Endothelial cell of umbilical vein (primary cell): Measurements from ENCODE around the gene ATP5MG. TPM values are rescaled to one million over a fixed set of nuclear protein-coding genes. Genes with fewer than 3 reads are reported as not detected.
A peak's percentile ranks its signal among the peaks of the same experiment; 100 is the strongest.

Source experiments
- BruUV-seq: library from RNA; stranded (reverse); fragments of 400-500 nt; replicated peaks from 2 replicates; lab custom pipeline; 2021; lab: Mats Ljungman, UMichigan
- CTCF ChIA-PET: fragments of 300-600, 350-600 bp; sonication (Branson Sonifier 250); formaldehyde crosslinking; loops from one replicate; lab custom pipeline; 2021; ENCODE audit warnings: antibody characterized with exemption, inconsistent platforms; lab: Charles Lee
- POLR2A ChIA-PET: fragments of 300-600, 350-600 bp; sonication (Branson Sonifier 250); formaldehyde crosslinking; loops from one replicate; lab custom pipeline; 2021; ENCODE audit warnings: antibody characterized with exemption, inconsistent platforms; lab: Charles Lee
- DNase-seq: peaks from one replicate; pipeline ENCODE4 v3.0.0-alpha.2; 2011; ENCODE audit warnings: low read depth, low spot score
- FAIRE-seq: peaks from 2 replicates; lab custom pipeline; 2011; peaks lifted over from hg19 to GRCh38; lab: Jason Lieb, UNC
- H2AFZ ChIP-seq: 2 replicates; pipeline ENCODE4 v1.6.0; 2012; ENCODE audit warnings: low read depth, low read length, control low read depth, inconsistent platforms
- H3K27ac ChIP-seq: 2 replicates; pipeline ENCODE4 v1.5.1; 2011; ENCODE audit warnings: low read depth, mild to moderate bottlenecking, control low read depth, low read length, moderate library complexity; ENCODE audit not compliant: insufficient read depth
- H3K27me3 ChIP-seq, 2 experiments: 2 replicates each; pipeline versions ENCODE4 v1.6.0 to v1.6.1; 2011; ENCODE audit warnings: low read length in 2 of 2, mixed read lengths in 1 of 2; ENCODE audit not compliant: control insufficient read depth in 2 of 2, insufficient read depth in 2 of 2
- H3K36me3 ChIP-seq, 2 experiments: 2 replicates in 1 of 2; 3 replicates in 1 of 2; pipeline ENCODE4 v1.5.1; 2011; ENCODE audit warnings: low read length in 2 of 2, mild to moderate bottlenecking in 1 of 2, moderate library complexity in 1 of 2; ENCODE audit not compliant: control insufficient read depth in 2 of 2, insufficient read depth in 2 of 2; ENCODE audit errors: extremely low read depth in 1 of 2
- H3K4me1 ChIP-seq: 3 replicates; pipeline ENCODE4 v1.5.1; 2011; ENCODE audit warnings: mild to moderate bottlenecking, low read length; ENCODE audit not compliant: control insufficient read depth, insufficient read depth; ENCODE audit errors: extremely low read depth
- H3K4me2 ChIP-seq: 2 replicates; pipeline ENCODE4 v1.6.1; 2011; ENCODE audit warnings: low read length, control low read depth, mixed read lengths; ENCODE audit not compliant: insufficient read depth
- H3K4me3 ChIP-seq, 3 experiments: fragments of 200-600 bp in 1 of 3; sonication (generic), shearing (Covaris generic) in 1 of 3; replicated peaks in 1 of 3; 2 replicates each; pipeline ENCODE4 v1.5.1; 2011 to 2016; ENCODE audit warnings: control low read depth in 3 of 3, low read length in 3 of 3, mild to moderate bottlenecking in 2 of 3, inconsistent platforms in 1 of 3, low read depth in 1 of 3, moderate library complexity in 1 of 3; ENCODE audit not compliant: insufficient read depth in 1 of 3
- H3K79me2 ChIP-seq: 2 replicates; pipeline ENCODE4 v1.6.0; 2012; ENCODE audit warnings: low read length, inconsistent platforms; ENCODE audit not compliant: control insufficient read depth, insufficient read depth
- H3K9ac ChIP-seq: replicated peaks from 2 replicates; pipeline ENCODE3; 2011; ENCODE audit warnings: low read length, control low read depth; ENCODE audit not compliant: insufficient read depth; ENCODE audit errors: extremely low read depth
- H3K9me1 ChIP-seq: replicated peaks from 3 replicates; pipeline ENCODE4 v1.6.0; 2011; ENCODE audit warnings: mild to moderate bottlenecking, low read length; ENCODE audit not compliant: control insufficient read depth, insufficient read depth; ENCODE audit errors: extremely low read depth
- H3K9me3 ChIP-seq: replicated peaks from 2 replicates; pipeline ENCODE4 v1.5.1; 2012; ENCODE audit warnings: low read length, inconsistent platforms; ENCODE audit not compliant: control insufficient read depth, insufficient read depth
- H4K20me1 ChIP-seq: replicated peaks from 2 replicates; pipeline ENCODE3; 2011; ENCODE audit warnings: mild to moderate bottlenecking, low read length; ENCODE audit not compliant: control insufficient read depth, insufficient read depth; ENCODE audit errors: extremely low read depth
- JUN ChIP-seq: IDR thresholded peaks from 2 replicates; pipeline ENCODE4 v1.6.1; 2011; ENCODE audit warnings: borderline replicate concordance, low read depth; ENCODE audit not compliant: insufficient read length, insufficient read depth
- MYC ChIP-seq: IDR thresholded peaks from one replicate; pipeline ENCODE4 v1.6.1; 2011; ENCODE audit warnings: mild to moderate bottlenecking, low read depth, low read length
- POLR2A ChIP-seq: IDR thresholded peaks from 2 replicates; pipeline ENCODE4 v1.6.1; 2012; ENCODE audit warnings: low read depth, mild to moderate bottlenecking, control low read depth, low read length
- dilution Hi-C: fragments of 300-500 bp; cut with MboI; formaldehyde crosslinking; loops from one replicate; pipeline ENCODE4 v1.15.0; 2019; ENCODE audit warnings: low sequenced_read_pairs; ENCODE audit not compliant: extremely low pct_ligation_motif_present
- intact Hi-C: fragments of 100-400 bp; cut with micrococcal nuclease; formaldehyde crosslinking; loops from one replicate; pipeline ENCODE4 v1.10.0; 2022
- polyA plus RNA-seq, 4 experiments: library from polyadenylated mRNA; depleted of rRNA in 3 of 4; stranded (reverse) in 3 of 4; unstranded in 1 of 4; fragments of >200 nt; gene quantifications; 2 replicates each; pipeline versions ENCODE4 v1.2.1 to v1.2.3, GENCODE V29; 2011 to 2012; ENCODE audit warnings: missing spikeins in 1 of 4
- total RNA-seq: library from RNA; stranded (reverse); gene quantifications from 2 replicates; pipeline ENCODE4 v1.2.3, GENCODE V29; 2021
- TF ChIP-seq, protein P1 (sequence below), 2 donors: IDR thresholded peaks; 1 replicate in 1 of 2; 2 replicates in 1 of 2; pipeline ENCODE4 v1.5.1; 2011; ENCODE audit warnings: low read length in 2 of 2, mild to moderate bottlenecking in 2 of 2, moderate library complexity in 2 of 2, control low read depth in 1 of 2, inconsistent platforms in 1 of 2, low read depth in 1 of 2; ENCODE audit not compliant: insufficient read depth in 1 of 2; ENCODE audit errors: extremely low read depth in 1 of 2
- TF ChIP-seq, protein P2 (sequence below): IDR thresholded peaks from 2 replicates; pipeline ENCODE4 v1.6.1; 2011; ENCODE audit not compliant: insufficient read depth, insufficient read length

The ATP5MG gene
- total and polyA plus RNA-seq, 2 donors (not counting 3 experiments of a cell fraction or from before 2014, with no cell fraction given) = 211 to 439 TPM

DNA sequence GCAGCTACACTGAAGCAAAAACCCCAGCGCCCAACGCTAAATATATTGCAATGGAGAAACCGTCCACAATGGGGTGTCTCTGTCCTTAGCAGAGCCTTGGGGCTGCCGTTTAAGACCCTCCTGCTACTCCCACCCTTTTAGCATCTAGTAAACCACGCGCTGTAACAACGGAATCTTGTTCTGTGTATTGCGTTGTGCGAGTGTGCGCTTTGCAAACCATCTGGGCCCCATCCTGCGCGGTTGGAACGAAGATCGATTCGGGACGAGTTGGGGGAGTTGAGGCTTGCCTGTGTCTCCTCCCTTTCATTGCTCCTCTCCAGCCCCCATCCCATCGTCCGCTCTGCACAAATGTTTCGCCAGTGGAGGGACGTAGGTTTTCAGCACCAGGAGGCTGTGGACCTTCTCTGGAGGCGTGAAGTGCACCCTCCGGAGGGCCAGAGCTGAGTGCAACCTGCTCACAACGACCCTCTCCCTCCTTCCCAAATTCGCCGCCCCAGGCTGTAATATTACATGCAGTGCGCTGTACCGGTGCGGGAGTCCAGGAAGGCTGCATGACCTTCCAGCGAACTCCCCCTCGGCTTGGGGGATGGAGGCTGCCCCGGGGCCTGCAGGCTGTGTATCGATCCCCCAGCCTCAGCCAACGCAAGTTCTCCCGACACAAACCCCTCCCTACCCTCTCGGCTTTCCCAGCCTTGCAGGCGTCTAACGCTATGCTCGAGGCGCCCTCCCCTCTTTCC is 33.3 kb downstream of the ATP5MG start:
- Histone ChIP-seq H3K79me2 (peaks cover 32% of the 10 kb centered on the region), H4K20me1 (peaks cover 8% of the 10 kb centered on the region), H3K9ac (no peak overlapping the region), H3K4me2 (peak overlapping the region; percentile 83), H3K9me3 (no peaks in the 10 kb centered on the region), H3K9me1 (no peaks in the 10 kb centered on the region), H2AFZ (peak overlapping the region; percentile 81), H3K4me3 (peak overlapping the region; percentile 43 to 61 (median 51)), H3K36me3 (no peaks in the 10 kb centered on the region), H3K4me1 (peaks cover 29% of the 10 kb centered on the region), H3K27ac (no peak overlapping the region), H3K27me3 (no peaks in the 10 kb centered on the region)
- FAIRE-seq (peak; percentile 35), DNase-seq (peak; percentile 58)
- intact Hi-C loops (loop anchor here (1.0 to 5.0 kb wide), 2 partner anchors 33 to 133 kb away; partner anchors contain the start of genes ATP5MG and IFT46), dilution Hi-C loops (no loop called here)
- POLR2A ChIA-PET = interaction anchor here (0.9 kb wide), 1 partner anchor 33 kb away, joined by 3 read pairs; no protein-coding TSS in a partner anchor
- CTCF ChIA-PET = interaction anchor here (1.6 to 2.4 kb wide), 3 partner anchors 9 to 33 kb away, joined by 6 to 9 read pairs (median 8); no protein-coding TSS in a partner anchor
- no TSS peak for BruUV-seq
- no peak for TF ChIP-seq JUN

DNA sequence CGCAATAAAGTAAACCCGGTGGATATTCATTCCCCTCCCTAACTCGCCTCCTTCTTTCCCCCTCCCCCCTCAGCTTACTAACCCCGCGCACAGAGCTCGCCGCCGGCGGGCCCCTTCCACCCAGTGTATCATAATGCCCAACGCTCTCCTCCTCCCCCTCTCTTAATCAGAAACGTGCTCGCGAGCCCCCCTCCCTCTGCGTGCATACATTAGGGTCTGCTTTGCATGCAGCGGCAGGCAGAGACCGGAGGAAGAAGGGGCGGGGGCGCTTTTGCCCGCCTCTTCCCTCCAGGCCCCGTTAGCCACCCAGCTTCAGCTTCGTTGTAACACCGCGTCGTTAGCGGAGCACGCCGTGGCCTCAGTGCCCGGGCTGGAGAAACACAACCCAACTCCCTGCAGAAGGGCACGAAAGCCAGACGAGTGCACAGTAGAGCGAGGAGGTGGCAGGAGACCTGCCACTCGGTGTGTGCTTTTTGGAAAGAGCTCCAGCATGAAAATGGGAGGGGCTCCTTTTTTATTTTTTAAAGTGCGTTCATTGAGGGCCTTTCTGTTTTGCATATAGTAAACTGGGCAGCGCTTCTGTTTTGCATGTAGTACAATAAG is 34.0 kb downstream of the ATP5MG start:
- CTCF ChIA-PET = interaction anchor here (0.8 to 2.4 kb wide), 8 partner anchors 8 to 53 kb away, joined by 3 to 9 read pairs (median 4); no protein-coding TSS in a partner anchor
- no peak overlapping the region for H3K27ac ChIP-seq
- DNase-seq (peak; percentile 76), FAIRE-seq (peak; percentile 73)
- H3K4me3 ChIP-seq = peak overlapping the region; percentile 43 to 61 (median 51)
- H3K9me1 ChIP-seq = no peaks in the 10 kb centered on the region
- POLR2A ChIA-PET = interaction anchor here (0.6 to 0.9 kb wide), 2 partner anchors 33 to 63 kb away, joined by 3 read pairs; no protein-coding TSS in a partner anchor
- H3K9ac ChIP-seq = no peak overlapping the region
- peaks cover 29% of the 10 kb centered on the region for H3K4me1 ChIP-seq
- H3K4me2 ChIP-seq = peak overlapping the region; percentile 83
- TF ChIP-seq POLR2A = no peak
- no peak for TF ChIP-seq JUN
- TF ChIP-seq, protein P1, sequence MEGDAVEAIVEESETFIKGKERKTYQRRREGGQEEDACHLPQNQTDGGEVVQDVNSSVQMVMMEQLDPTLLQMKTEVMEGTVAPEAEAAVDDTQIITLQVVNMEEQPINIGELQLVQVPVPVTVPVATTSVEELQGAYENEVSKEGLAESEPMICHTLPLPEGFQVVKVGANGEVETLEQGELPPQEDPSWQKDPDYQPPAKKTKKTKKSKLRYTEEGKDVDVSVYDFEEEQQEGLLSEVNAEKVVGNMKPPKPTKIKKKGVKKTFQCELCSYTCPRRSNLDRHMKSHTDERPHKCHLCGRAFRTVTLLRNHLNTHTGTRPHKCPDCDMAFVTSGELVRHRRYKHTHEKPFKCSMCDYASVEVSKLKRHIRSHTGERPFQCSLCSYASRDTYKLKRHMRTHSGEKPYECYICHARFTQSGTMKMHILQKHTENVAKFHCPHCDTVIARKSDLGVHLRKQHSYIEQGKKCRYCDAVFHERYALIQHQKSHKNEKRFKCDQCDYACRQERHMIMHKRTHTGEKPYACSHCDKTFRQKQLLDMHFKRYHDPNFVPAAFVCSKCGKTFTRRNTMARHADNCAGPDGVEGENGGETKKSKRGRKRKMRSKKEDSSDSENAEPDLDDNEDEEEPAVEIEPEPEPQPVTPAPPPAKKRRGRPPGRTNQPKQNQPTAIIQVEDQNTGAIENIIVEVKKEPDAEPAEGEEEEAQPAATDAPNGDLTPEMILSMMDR (IDR thresholded peaks at IDR 0.05; ENCODE audit: extremely low read depth in 1 of 2, insufficient read depth in 1 of 2, low read depth in 1 of 2, low read length in 2 of 2) = no peak
- TF ChIP-seq, protein P2, sequence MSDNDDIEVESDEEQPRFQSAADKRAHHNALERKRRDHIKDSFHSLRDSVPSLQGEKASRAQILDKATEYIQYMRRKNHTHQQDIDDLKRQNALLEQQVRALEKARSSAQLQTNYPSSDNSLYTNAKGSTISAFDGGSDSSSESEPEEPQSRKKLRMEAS = no peak
- TF ChIP-seq MYC = no peak
- dilution Hi-C loops (no loop called here), intact Hi-C loops (loop anchor here (1.0 to 5.0 kb wide), 2 partner anchors 34 to 132 kb away; partner anchors contain the start of genes ATP5MG and IFT46)
- H3K9me3 ChIP-seq = no peaks in the 10 kb centered on the region
- peaks cover 38% of the 10 kb centered on the region for H3K79me2 ChIP-seq
- H3K27me3 ChIP-seq = no peaks in the 10 kb centered on the region
- H4K20me1 ChIP-seq = peaks cover 12% of the 10 kb centered on the region
- peak overlapping the region; percentile 81 for H2AFZ ChIP-seq
- no peaks in the 10 kb centered on the region for H3K36me3 ChIP-seq
- BruUV-seq = no TSS peak
